K562 (cell line): ENCODE measurements around the gene SYNE2. TPM values are rescaled to one million over a fixed set of nuclear protein-coding genes. Genes with fewer than 3 reads are reported as not detected.

Source experiments
- ATAC-seq: fragments of 200-7000 bp; cut with Tn5 transposase; 3 replicates; pipeline ENCODE4 v1.9.1; 2020; ENCODE audit warnings: moderate library complexity
- BruUV-seq: library from RNA; stranded (reverse); fragments of 400-500 nt; replicated peaks from 2 replicates; lab custom pipeline; 2021; lab: Mats Ljungman, UMichigan
- CTCF ChIA-PET: fragments of 300-600 bp; formaldehyde crosslinking; extraction: SDS; loops from one replicate; lab custom pipeline; 2021; ENCODE audit warnings: low intra/inter-chr PET ratio; lab: Yijun Ruan, JAX
- POLR2A ChIA-PET: fragments of 300-600, 350-650 bp; sonication (Branson Sonifier 250); formaldehyde crosslinking; extraction: SDS; loops from one replicate; lab custom pipeline; 2021; ENCODE audit warnings: antibody characterized with exemption, inconsistent platforms; lab: Yijun Ruan, JAX
- DNase-seq, 4 experiments: peaks; one replicate each; pipeline versions ENCODE4 v3.0.0 to v3.0.0-alpha.2; 2011 to 2018; ENCODE audit warnings: low spot score in 3 of 4, mixed read lengths in 3 of 4; ENCODE audit errors: extremely low read depth in 1 of 4
- FAIRE-seq: peaks from 2 replicates; lab custom pipeline; 2011; peaks lifted over from hg19 to GRCh38; lab: Jason Lieb, UNC
- H2AFZ ChIP-seq: 2 replicates; pipeline ENCODE4 v1.6.0; 2011; ENCODE audit warnings: low read depth, low read length, control low read depth, inconsistent platforms
- H3K27ac ChIP-seq: fragments of 200-600 bp; 3 replicates; pipeline ENCODE4 v1.8.0; 2011; ENCODE audit warnings: low read depth, mild to moderate bottlenecking, control low read depth, inconsistent platforms, low read length, moderate library complexity, mixed read lengths; ENCODE audit errors: extremely low read depth
- H3K27me3 ChIP-seq, 2 experiments: fragments of 300-600 bp in 1 of 2; 2 replicates in 1 of 2; 3 replicates in 1 of 2; pipeline versions ENCODE4 v1.6.0 to v1.8.0; 2011; ENCODE audit warnings: inconsistent platforms in 2 of 2, low read length in 2 of 2, mild to moderate bottlenecking in 1 of 2, mixed read lengths in 1 of 2, moderate library complexity in 1 of 2; ENCODE audit not compliant: control insufficient read depth in 2 of 2, insufficient read depth in 2 of 2
- H3K36me3 ChIP-seq: fragments of 300-600 bp; 3 replicates; pipeline ENCODE4 v1.8.0; 2011; ENCODE audit warnings: mild to moderate bottlenecking, low read length, inconsistent platforms; ENCODE audit not compliant: control insufficient read depth, insufficient read depth
- H3K4me1 ChIP-seq, 2 experiments: fragments of 200-600 bp in 1 of 2; replicated peaks in 1 of 2; 2 replicates in 1 of 2; 3 replicates in 1 of 2; pipeline versions ENCODE4 v1.5.1 to v1.8.0; 2011; ENCODE audit warnings: inconsistent platforms in 2 of 2, low read length in 2 of 2, mild to moderate bottlenecking in 1 of 2, mixed read lengths in 1 of 2, moderate library complexity in 1 of 2; ENCODE audit not compliant: control insufficient read depth in 2 of 2, insufficient read depth in 2 of 2
- H3K4me2 ChIP-seq: 2 replicates; pipeline ENCODE4 v1.6.1; 2011; ENCODE audit warnings: low read length, control low read depth, inconsistent platforms, mixed read lengths; ENCODE audit not compliant: insufficient read depth
- H3K4me3 ChIP-seq: fragments of 200-600 bp; sonication (generic), shearing (Covaris generic); 2 replicates; pipeline ENCODE4 v1.5.1; 2016; ENCODE audit warnings: control low read depth, inconsistent platforms
- H3K79me2 ChIP-seq: fragments of 200-600 bp; 3 replicates; pipeline ENCODE4 v1.8.0; 2011; ENCODE audit warnings: low read length, inconsistent platforms; ENCODE audit not compliant: control insufficient read depth, insufficient read depth
- H3K9ac ChIP-seq, 2 experiments: 2 replicates each; pipeline versions ENCODE4 v1.6.0 to v1.6.1; 2011; ENCODE audit warnings: low read depth in 2 of 2, low read length in 2 of 2, control low read depth in 1 of 2, inconsistent platforms in 1 of 2, mild to moderate bottlenecking in 1 of 2, mixed read lengths in 1 of 2; ENCODE audit not compliant: insufficient read depth in 1 of 2
- H3K9me1 ChIP-seq: one replicate; pipeline ENCODE4 v1.6.0; 2011; ENCODE audit warnings: inconsistent platforms, mild to moderate bottlenecking, low read length, moderate library complexity; ENCODE audit not compliant: control insufficient read depth, insufficient read depth
- H3K9me3 ChIP-seq: replicated peaks from 2 replicates; pipeline ENCODE4 v1.5.1; 2011; ENCODE audit warnings: low read depth, low read length, inconsistent platforms; ENCODE audit not compliant: control insufficient read depth, insufficient read depth
- H4K20me1 ChIP-seq: replicated peaks from 2 replicates; pipeline ENCODE4 v1.6.1; 2011; ENCODE audit warnings: low read length, inconsistent platforms, mixed read lengths; ENCODE audit not compliant: control insufficient read depth, insufficient read depth
- ATF3 ChIP-seq, 2 experiments: fragments of 450-650 bp in 1 of 2; sonication (generic) in 1 of 2; formaldehyde crosslinking in 1 of 2; IDR thresholded peaks in 1 of 2; conservative IDR thresholded peaks in 1 of 2; 2 replicates each; pipeline versions ENCODE4 v1.6.1 to v1.8.1; 2016 to 2023; ENCODE audit warnings: mild to moderate bottlenecking in 2 of 2, moderate library complexity in 2 of 2, inconsistent platforms in 1 of 2, missing genetic modification reagents in 1 of 2
- CBFA2T3 ChIP-seq: fragments of 450-650 bp; IDR thresholded peaks from 2 replicates; pipeline ENCODE4 v1.6.1; 2017
- HIVEP1 ChIP-seq: fragments of 250-450 bp; sonication (Bioruptor Pico); IDR thresholded peaks from 2 replicates; pipeline ENCODE4 v1.4.0; 2020; ENCODE audit warnings: mild to moderate bottlenecking
- LARP7 ChIP-seq: fragments of 450-650 bp; IDR thresholded peaks from 2 replicates; pipeline ENCODE4 v1.6.1; 2016
- MBD2 ChIP-seq: sonication (generic); IDR thresholded peaks from 2 replicates; pipeline ENCODE4 v1.6.1; 2016; ENCODE audit warnings: low read depth, borderline replicate concordance
- THRAP3 ChIP-seq: fragments of 450-650 bp; IDR thresholded peaks from 2 replicates; pipeline ENCODE4 v1.6.1; 2016; ENCODE audit warnings: mild to moderate bottlenecking, inconsistent platforms, borderline replicate concordance
- TOE1 ChIP-seq, 2 experiments: fragments of 450-650 bp in 1 of 2; sonication (generic) in 1 of 2; formaldehyde crosslinking in 1 of 2; IDR thresholded peaks; 2 replicates each; pipeline versions ENCODE4 v1.7.1 to v1.8.0; 2016 to 2022; ENCODE audit warnings: borderline replicate concordance in 2 of 2, mild to moderate bottlenecking in 2 of 2, antibody characterized with exemption in 1 of 2, inconsistent platforms in 1 of 2, low read depth in 1 of 2, missing genetic modification reagents in 1 of 2, moderate library complexity in 1 of 2
- ZNF239 ChIP-seq: fragments of 250-450 bp; sonication (Bioruptor Pico); IDR thresholded peaks from 2 replicates; pipeline ENCODE4 v1.4.0; 2020; ENCODE audit warnings: mild to moderate bottlenecking
- ZNF274 ChIP-seq: IDR thresholded peaks from 2 replicates; pipeline ENCODE4 v1.6.1; 2011; ENCODE audit warnings: low read depth, mild to moderate bottlenecking, low read length, moderate library complexity, borderline replicate concordance
- ZNF551 ChIP-seq: fragments of 250-450 bp; sonication (Bioruptor Pico); IDR thresholded peaks from 2 replicates; pipeline ENCODE4 v1.5.0; 2021; ENCODE audit warnings: mild to moderate bottlenecking, moderate library complexity
- in situ Hi-C: fragments of 300-500 bp; cut with MboI; formaldehyde crosslinking; loops from 4 replicates; pipeline ENCODE4 v1.15.0; 2018; ENCODE audit warnings: inconsistent platforms, mixed read lengths
- intact Hi-C: fragments of 100-400 bp; cut with micrococcal nuclease; formaldehyde crosslinking; loops from 2 replicates; pipeline ENCODE4 v1.14.2; 2022
- polyA plus RNA-seq, 8 experiments: library from polyadenylated mRNA; depleted of rRNA in 4 of 8; stranded (reverse) in 5 of 8; unstranded in 3 of 8; fragments of >200 nt; fragmentation: Nextera tagmentation in 2 of 8; fragmentation: Illumina TruSeq in 1 of 8; extraction: Ambion mirVana in 2 of 8; extraction: Trizol in 1 of 8; gene quantifications; 2 replicates each; pipeline versions ENCODE4 v1.2.1 to v1.2.3, GENCODE V29; 2011 to 2014; ENCODE audit warnings: inconsistent platforms in 1 of 8, missing spikeins in 1 of 8
- total RNA-seq, 7 experiments: library from RNA; depleted of rRNA in 6 of 7; stranded (reverse); fragments of >200 nt in 6 of 7; fragmentation: Illumina TruSeq in 2 of 7; extraction: Trizol in 2 of 7; gene quantifications; 2 replicates each; pipeline versions ENCODE4 v1.2.1 to v1.2.3, GENCODE V29; 2011 to 2021; ENCODE audit warnings: low replicate concordance in 1 of 7
- TF ChIP-seq, protein P1 (sequence below): fragments of 450-650 bp; IDR thresholded peaks from 2 replicates; pipeline ENCODE4 v1.6.1; 2016; ENCODE audit warnings: low read depth

SYNE2 gene
- total and polyA plus RNA-seq, 9 of the 15 experiments (the other 6 are each of a cell fraction or from before 2014, with no cell fraction given), result 0.06 to 0.53 (median 0.11) TPM

- POLR2A ChIA-PET, result no interaction called here
- H2AFZ ChIP-seq, result no peak overlapping the region
- BruUV-seq, result no TSS peak
Measured at GRCh38 chr14:63956326-63956725, 103.5 kb downstream of the SYNE2 start.

More at GRCh38 chr14:63956326-63956725, 103.5 kb downstream of the SYNE2 start:
- Histone ChIP-seq H3K4me2 (no peak overlapping the region), H3K27ac (no peak overlapping the region), H4K20me1 (no peaks in the 10 kb centered on the region), H3K79me2 (no peaks in the 10 kb centered on the region), H3K27me3 (no peaks in the 10 kb centered on the region), H3K36me3 (no peaks in the 10 kb centered on the region), H3K9me1 (no peaks in the 10 kb centered on the region), H3K9me3 (no peaks in the 10 kb centered on the region), H3K4me1 (no peaks in the 10 kb centered on the region), H3K4me3 (no peak overlapping the region), H3K9ac (no peak overlapping the region)
- intact Hi-C loops (no loop called here), in situ Hi-C loops (no loop called here)
- TF ChIP-seq ZNF239 (CRISPR knock-in tag) (no peak), ZNF551 (CRISPR knock-in tag) (no peak), LARP7 (no peak), MBD2 (no peak), TOE1 (IDR thresholded peaks at IDR 0.05; ENCODE audit: borderline replicate concordance) (no peak), TOE1 (CRISPR knock-in tag; IDR thresholded peaks at IDR 0.05; ENCODE audit: borderline replicate concordance, low read depth) (no peak), CBFA2T3 (no peak), THRAP3 (no peak), ZNF274 (no peak), HIVEP1 (CRISPR knock-in tag) (no peak), ATF3 (IDR thresholded peaks at IDR 0.05) (no peak), ATF3 (CRISPR knock-in tag; conservative IDR thresholded peaks at IDR 0.05) (no peak)
- TF ChIP-seq, protein P1, sequence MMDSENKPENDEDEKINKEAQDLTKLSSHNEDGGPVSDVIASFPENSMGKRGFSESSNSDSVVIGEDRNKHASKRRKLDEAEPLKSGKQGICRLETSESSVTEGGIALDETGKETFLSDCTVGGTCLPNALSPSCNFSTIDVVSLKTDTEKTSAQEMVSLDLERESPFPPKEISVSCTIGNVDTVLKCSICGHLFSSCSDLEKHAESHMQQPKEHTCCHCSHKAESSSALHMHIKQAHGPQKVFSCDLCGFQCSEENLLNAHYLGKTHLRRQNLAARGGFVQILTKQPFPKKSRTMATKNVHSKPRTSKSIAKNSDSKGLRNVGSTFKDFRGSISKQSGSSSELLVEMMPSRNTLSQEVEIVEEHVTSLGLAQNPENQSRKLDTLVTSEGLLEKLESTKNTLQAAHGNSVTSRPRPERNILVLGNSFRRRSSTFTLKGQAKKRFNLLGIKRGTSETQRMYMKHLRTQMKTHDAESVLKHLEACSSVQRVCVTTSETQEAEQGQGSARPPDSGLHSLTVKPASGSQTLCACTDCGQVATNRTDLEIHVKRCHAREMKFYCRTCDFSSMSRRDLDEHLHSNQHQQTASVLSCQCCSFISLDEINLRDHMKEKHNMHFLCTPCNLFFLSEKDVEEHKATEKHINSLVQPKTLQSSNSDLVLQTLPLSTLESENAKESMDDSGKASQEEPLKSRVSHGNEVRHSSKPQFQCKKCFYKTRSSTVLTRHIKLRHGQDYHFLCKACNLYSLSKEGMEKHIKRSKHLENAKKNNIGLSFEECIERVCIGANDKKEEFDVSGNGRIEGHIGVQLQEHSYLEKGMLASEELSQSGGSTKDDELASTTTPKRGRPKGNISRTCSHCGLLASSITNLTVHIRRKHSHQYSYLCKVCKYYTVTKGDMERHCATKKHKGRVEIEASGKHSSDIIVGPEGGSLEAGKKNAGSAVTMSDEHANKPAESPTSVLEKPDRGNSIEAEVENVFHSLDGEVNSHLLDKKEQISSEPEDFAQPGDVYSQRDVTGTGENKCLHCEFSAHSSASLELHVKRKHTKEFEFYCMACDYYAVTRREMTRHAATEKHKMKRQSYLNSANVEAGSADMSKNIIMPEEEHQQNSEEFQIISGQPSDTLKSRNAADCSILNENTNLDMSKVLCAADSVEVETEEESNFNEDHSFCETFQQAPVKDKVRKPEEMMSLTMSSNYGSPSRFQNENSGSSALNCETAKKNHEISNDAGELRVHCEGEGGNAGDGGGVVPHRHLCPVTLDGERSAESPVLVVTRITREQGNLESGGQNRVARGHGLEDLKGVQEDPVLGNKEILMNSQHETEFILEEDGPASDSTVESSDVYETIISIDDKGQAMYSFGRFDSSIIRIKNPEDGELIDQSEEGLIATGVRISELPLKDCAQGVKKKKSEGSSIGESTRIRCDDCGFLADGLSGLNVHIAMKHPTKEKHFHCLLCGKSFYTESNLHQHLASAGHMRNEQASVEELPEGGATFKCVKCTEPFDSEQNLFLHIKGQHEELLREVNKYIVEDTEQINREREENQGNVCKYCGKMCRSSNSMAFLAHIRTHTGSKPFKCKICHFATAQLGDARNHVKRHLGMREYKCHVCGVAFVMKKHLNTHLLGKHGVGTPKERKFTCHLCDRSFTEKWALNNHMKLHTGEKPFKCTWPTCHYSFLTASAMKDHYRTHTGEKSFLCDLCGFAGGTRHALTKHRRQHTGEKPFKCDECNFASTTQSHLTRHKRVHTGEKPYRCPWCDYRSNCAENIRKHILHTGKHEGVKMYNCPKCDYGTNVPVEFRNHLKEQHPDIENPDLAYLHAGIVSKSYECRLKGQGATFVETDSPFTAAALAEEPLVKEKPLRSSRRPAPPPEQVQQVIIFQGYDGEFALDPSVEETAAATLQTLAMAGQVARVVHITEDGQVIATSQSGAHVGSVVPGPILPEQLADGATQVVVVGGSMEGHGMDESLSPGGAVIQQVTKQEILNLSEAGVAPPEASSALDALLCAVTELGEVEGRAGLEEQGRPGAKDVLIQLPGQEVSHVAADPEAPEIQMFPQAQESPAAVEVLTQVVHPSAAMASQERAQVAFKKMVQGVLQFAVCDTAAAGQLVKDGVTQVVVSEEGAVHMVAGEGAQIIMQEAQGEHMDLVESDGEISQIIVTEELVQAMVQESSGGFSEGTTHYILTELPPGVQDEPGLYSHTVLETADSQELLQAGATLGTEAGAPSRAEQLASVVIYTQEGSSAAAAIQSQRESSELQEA, result no peak
- no peak for ATAC-seq
- CTCF ChIA-PET, result no interaction called here
- no peak for FAIRE-seq
- DNase-seq, result no peak
